ENCODE measurements around the gene TXNRD2.

The TXNRD2 gene

DNA sequence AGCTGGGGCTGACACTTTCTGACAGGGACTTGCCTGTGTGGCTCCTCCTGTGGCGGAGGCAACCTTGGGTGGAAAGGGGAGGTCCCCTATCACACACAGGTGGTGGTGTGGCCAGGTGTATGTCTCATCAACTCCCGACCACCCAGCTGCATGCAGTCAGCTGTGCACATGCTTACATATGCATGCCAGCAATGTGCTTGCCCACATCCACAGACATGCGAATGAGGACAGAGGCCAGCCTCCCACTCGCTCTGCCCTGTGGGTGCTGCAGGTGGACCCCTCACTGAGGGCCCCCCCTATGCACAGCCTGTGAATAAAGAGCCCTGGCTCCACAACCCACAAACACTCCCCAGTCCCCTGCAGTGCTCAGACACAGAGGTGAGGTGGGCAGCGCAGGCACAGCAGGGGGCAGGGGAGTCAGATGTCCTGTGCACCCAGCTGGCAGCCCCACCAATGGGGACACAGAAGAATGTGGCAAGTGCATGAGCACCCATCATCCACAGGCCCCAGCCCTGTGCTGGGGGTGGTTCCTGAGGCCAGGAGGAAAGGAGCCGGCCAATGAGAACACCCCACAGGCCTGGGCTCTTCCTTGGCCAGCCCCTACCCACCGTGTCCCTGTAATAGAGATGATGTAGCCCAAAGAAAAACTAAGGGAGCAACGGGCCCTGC is 96.4 kb downstream of the TXNRD2 start:
- Histone ChIP-seq H3K4me1 (ENCODE audit: insufficient read depth, low read length) (peaks cover under 1% of the 10 kb centered on the region; the same call in 1 of the 2 replicates), H3K9ac (ENCODE audit: low read depth, low read length) (no peak overlapping the region), H3K27ac (ENCODE audit: low read depth, low read length) (no peak overlapping the region), H3K9me3 (ENCODE audit: insufficient read depth, low read depth, low read length) (no peaks in the 10 kb centered on the region), H3K4me3 (ENCODE audit: low read length) (no peak overlapping the region), H3K36me3 (ENCODE audit: insufficient read depth, low read length) (peaks cover 14% of the 10 kb centered on the region), H3K27me3 (ENCODE audit: insufficient read depth, low read length) (no peaks in the 10 kb centered on the region)
- WGBS, result 85% methylated on average over 8 of the region's 8 CpGs

DNA sequence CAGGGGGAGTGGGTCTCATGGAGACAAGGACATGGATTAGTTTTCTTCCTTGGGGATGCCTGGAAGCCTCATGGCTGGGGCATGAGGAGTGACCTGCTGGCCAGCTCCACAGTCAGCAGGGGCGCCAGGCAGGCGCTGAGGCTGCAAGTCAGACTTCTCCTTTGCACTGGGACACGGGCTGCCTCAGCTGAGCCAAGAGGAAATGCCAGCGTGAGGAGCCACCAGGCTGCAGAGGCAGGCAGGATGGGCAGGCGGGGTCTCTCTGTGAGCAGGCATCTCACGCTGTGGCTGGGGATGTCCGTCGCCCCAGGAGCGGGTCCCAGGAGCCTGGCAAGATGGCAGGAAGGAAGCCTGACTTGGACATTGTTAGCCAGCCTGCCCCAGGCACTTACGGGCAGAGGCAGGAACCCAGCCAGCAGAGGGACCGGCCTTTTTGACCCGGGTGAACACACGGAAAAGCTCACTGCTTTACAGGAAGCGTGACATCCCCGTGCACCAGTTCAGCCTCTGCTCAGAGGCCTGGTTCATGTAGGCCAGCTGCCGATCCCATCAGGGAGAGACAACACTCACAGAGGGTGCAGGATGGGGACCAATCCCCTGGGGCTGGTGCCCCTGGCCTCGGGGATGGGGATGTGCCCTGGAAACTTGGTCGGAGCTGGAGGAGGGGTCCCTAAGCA is 97.1 kb downstream of the TXNRD2 start:
- Histone ChIP-seq H3K36me3 (ENCODE audit: insufficient read depth, low read length) (peaks cover 7% of the 10 kb centered on the region; the same call in 1 of the 2 replicates), H3K9me3 (ENCODE audit: insufficient read depth, low read depth, low read length) (no peaks in the 10 kb centered on the region), H3K4me1 (ENCODE audit: insufficient read depth, low read length) (no peaks in the 10 kb centered on the region), H3K27me3 (ENCODE audit: insufficient read depth, low read length) (no peaks in the 10 kb centered on the region), H3K9ac (ENCODE audit: low read depth, low read length) (no peak overlapping the region), H3K4me3 (ENCODE audit: low read length) (no peak overlapping the region), H3K27ac (ENCODE audit: low read depth, low read length) (no peak overlapping the region)
- WGBS, result 92% methylated on average over 18 of the region's 18 CpGs

DNA sequence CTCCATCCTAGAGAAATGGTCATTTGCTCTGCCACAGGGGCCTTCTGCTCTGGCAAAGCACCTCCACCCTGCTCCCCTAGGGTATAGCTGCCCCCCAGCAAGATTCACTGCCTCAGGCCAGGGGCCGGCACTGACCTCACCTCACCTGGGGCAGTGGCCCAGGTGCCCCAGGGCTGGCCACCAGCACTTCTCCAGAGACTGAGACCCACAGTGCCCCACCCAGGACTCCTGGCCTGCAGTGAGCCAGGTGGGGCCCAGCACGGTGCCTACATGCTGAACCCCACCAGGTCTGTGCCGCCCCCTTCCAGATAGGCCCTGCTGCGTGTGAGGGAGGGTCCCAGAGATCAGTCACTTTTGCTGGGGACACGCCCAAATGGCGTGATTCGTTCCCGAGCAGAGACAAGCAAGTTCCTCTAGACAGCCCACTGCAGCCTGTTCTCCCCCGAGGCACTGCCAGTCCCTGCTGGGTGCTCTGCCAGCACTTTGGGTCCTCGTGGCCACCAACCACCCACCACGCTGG is 97.7 kb downstream of the TXNRD2 start:
- Histone ChIP-seq H3K9ac (ENCODE audit: low read depth, low read length) (no peak overlapping the region), H3K9me3 (ENCODE audit: insufficient read depth, low read depth, low read length) (no peaks in the 10 kb centered on the region), H3K4me3 (ENCODE audit: low read length) (no peak overlapping the region), H3K27me3 (ENCODE audit: insufficient read depth, low read length) (no peaks in the 10 kb centered on the region), H3K27ac (ENCODE audit: low read depth, low read length) (no peak overlapping the region), H3K36me3 (ENCODE audit: insufficient read depth, low read length) (peaks cover 5% of the 10 kb centered on the region; the same call in 1 of the 2 replicates), H3K4me1 (ENCODE audit: insufficient read depth, low read length) (no peaks in the 10 kb centered on the region)
- 94% methylated on average over 11 of the region's 11 CpGs for WGBS

DNA sequence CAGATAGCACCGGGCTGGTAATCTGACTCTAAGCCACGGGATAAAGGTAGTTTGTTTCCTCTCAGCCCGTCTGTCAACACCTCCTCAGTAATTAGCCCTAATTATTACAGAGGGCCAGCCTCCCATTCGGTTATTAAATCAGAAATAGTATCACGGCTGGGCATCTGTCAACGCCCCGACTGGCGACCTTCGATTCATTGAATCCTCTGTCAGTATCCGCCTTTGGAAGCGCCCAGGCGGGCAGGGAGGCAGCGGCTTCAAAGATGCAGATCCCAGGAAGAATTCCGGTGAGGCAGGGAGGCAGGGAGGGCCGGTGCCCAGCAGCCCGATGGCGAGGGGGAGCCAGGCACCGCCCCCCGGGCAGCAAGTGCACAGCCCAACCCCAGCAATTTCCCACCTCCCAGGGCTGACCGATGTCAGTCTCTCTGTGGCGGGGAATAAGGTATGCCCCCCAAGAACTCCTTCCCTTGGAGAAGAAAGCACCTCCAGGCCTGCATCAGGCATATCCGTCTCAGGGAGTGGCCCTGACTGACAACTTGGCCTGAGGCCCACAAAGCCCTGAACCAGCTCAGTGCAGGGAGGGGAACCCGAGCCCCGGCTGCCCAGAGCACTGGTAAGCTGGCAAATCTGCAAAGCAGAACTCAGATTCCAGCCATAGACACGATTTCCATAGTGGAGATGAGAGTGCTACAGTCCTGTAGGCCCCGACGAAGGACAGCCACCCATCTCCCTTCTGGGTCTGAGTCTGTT is 98.3 kb downstream of the TXNRD2 start:
- Histone ChIP-seq H3K27ac (ENCODE audit: low read depth, low read length) (no peak overlapping the region), H3K27me3 (ENCODE audit: insufficient read depth, low read length) (no peaks in the 10 kb centered on the region), H3K4me1 (ENCODE audit: insufficient read depth, low read length) (no peaks in the 10 kb centered on the region), H3K36me3 (ENCODE audit: insufficient read depth, low read length) (peaks cover 5% of the 10 kb centered on the region; the same call in 1 of the 2 replicates), H3K9me3 (ENCODE audit: insufficient read depth, low read depth, low read length) (no peaks in the 10 kb centered on the region), H3K9ac (ENCODE audit: low read depth, low read length) (no peak overlapping the region), H3K4me3 (ENCODE audit: low read length) (no peak overlapping the region)
- 89% methylated on average over 27 of the region's 27 CpGs for WGBS

DNA sequence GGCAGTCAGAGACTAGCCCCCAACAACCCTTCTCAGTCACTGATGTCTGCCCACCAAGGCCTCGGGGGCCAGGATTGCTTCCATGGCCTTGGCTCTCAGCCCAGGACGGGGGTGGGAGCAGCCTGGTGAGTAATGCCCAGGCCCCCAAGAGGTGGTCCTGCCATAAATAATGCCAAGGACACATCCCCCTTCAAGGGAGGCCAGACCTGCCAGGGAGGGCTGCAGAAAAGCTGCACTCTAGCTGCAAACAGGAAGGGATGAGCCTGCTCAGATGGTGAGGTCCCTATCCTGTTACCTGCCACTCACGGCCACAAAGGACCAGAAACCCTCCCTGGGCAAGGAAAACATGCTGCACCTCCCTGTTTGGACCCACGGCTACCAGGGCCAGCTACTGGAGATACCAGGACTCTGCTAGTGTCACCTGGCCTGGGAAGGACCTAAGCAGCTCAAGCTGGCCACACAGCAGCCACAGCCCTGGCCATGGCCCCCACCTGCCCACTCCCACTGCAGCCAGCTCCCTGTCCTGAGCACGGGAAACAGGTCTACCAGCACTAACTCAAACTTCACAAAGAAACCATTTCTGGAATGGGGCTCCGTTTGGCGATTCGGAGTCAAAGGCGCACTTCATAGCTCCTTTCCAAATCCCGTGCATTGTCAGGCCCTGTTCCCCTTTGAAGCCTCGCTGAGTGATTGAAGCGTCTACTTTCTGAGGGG is 99.1 kb downstream of the TXNRD2 start:
- 89% methylated on average over 12 of the region's 12 CpGs for WGBS
- no peak overlapping the region for H3K9ac ChIP-seq (ENCODE audit: low read depth, low read length)
- no peak overlapping the region for H3K27ac ChIP-seq (ENCODE audit: low read depth, low read length)

DNA sequence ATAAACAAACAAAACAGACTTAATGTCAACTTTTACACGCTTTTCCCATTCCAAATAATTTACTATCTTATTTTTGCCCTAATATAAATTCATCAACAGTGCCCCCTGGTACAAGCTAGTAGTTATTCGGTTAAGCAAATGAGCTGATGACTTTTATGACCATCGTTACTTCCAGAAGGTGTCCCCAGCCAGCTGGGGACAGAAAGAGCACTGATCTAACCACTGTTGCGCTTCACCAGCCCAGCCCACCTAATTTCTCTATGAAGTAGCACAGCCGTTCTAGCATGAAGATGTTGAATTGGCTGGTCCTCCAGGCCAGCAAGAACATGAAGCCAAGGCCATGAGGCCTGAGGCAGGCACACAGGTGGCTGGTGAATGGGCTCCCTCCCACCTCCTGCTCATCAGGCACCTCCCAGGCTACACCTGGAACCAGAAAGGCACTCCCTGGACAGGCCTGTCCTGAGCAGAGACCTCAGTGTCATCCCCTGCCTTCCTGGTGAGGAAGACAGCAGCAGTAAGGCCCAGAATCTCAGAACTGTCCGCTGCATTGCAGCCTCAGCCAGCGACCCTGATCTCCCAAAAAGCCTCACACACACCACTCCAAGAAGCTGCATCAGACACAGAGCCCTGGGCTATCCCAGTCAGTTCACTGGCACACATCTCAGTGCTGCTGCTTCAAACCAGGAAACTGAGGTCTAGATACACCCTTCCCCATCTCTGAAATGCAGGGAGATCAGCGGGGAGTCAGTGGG is 99.8 kb downstream of the TXNRD2 start:
- Histone ChIP-seq H3K4me3 (ENCODE audit: low read length) (no peak overlapping the region), H3K36me3 (ENCODE audit: insufficient read depth, low read length) (no peaks in the 10 kb centered on the region), H3K9ac (ENCODE audit: low read depth, low read length) (no peak overlapping the region), H3K9me3 (ENCODE audit: insufficient read depth, low read depth, low read length) (no peaks in the 10 kb centered on the region), H3K27me3 (ENCODE audit: insufficient read depth, low read length) (no peaks in the 10 kb centered on the region), H3K27ac (ENCODE audit: low read depth, low read length) (no peak overlapping the region), H3K4me1 (ENCODE audit: insufficient read depth, low read length) (no peaks in the 10 kb centered on the region)
- WGBS, result 91% methylated on average over 8 of the region's 8 CpGs

More for the DNA sequence above, 99.1 kb downstream of the TXNRD2 start:
- Histone ChIP-seq H3K9me3 (ENCODE audit: insufficient read depth, low read depth, low read length) (no peaks in the 10 kb centered on the region), H3K4me1 (ENCODE audit: insufficient read depth, low read length) (no peaks in the 10 kb centered on the region), H3K27me3 (ENCODE audit: insufficient read depth, low read length) (no peaks in the 10 kb centered on the region), H3K4me3 (ENCODE audit: low read length) (no peak overlapping the region), H3K36me3 (ENCODE audit: insufficient read depth, low read length) (peaks cover 5% of the 10 kb centered on the region; the same call in 1 of the 2 replicates)

DNA sequence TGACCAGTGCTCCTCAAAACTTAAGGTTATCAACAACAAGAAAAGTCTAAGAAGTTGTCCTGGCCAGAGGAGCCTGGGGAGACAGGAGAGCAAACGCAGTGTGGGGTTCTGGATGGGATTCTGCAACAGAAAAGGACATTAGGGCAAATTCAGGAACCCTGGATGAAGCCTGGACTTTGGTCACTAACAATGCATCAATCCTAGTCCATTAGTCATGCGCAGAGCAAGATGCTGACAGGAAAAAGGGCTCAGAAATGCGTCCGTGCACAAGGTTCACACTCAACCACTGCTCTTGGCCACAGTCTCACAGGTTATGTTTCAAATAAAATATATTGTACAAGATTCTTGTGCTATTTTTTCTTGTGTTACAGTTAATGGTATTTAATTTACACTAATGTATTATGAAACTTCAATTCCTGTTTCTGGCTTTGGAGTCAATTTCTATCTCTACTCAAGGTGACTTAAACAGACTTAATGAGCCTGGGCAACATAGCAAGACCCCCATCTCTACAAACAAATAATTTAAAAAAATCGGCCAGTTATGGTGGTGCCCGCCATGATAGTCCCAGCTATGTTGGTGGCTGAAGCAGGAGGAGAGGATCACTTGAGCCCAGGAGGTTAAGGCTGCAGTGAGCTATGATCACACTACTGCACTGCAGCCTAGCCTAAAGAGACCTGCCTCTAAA is 100.5 kb downstream of the TXNRD2 start:
- H3K4me1 ChIP-seq (ENCODE audit: insufficient read depth, low read length), result no peaks in the 10 kb centered on the region
- H3K4me3 ChIP-seq (ENCODE audit: low read length), result no peak overlapping the region
- H3K9me3 ChIP-seq (ENCODE audit: insufficient read depth, low read depth, low read length), result no peaks in the 10 kb centered on the region
- no peak overlapping the region for H3K27ac ChIP-seq (ENCODE audit: low read depth, low read length)
- H3K27me3 ChIP-seq (ENCODE audit: insufficient read depth, low read length), result no peaks in the 10 kb centered on the region
- no peak overlapping the region for H3K9ac ChIP-seq (ENCODE audit: low read depth, low read length)
- no peaks in the 10 kb centered on the region for H3K36me3 ChIP-seq (ENCODE audit: insufficient read depth, low read length)
- WGBS, result 92% methylated on average over 6 of the region's 6 CpGs

DNA sequence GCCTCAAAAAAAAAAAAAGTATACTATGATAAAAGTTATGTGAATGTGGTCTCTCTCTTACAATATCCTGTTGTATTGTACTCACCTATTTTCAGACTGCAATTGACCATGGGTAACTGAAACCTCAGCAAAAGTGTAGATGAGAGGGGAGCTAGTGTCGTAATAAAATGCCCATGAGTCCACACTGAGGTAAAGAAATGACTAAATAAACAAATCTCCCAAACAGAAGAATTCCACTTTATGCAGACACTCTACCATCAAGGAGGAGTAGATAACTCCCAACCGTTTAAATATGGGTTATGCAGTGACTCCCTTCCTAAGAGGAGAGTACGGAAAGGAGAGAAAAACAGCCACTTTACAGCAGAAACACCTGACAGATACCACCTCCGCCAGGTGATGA is 101.6 kb downstream of the TXNRD2 start:
- no peak overlapping the region for H3K9ac ChIP-seq (ENCODE audit: low read depth, low read length)
- no peak overlapping the region for H3K4me3 ChIP-seq (ENCODE audit: low read length)
- WGBS, result 88% methylated on average over 4 of the region's 4 CpGs
- no peaks in the 10 kb centered on the region for H3K27me3 ChIP-seq (ENCODE audit: insufficient read depth, low read length)
- H3K27ac ChIP-seq (ENCODE audit: low read depth, low read length), result no peak overlapping the region
- no peaks in the 10 kb centered on the region for H3K9me3 ChIP-seq (ENCODE audit: insufficient read depth, low read depth, low read length)
- H3K4me1 ChIP-seq (ENCODE audit: insufficient read depth, low read length), result no peaks in the 10 kb centered on the region
- no peaks in the 10 kb centered on the region for H3K36me3 ChIP-seq (ENCODE audit: insufficient read depth, low read length)

DNA sequence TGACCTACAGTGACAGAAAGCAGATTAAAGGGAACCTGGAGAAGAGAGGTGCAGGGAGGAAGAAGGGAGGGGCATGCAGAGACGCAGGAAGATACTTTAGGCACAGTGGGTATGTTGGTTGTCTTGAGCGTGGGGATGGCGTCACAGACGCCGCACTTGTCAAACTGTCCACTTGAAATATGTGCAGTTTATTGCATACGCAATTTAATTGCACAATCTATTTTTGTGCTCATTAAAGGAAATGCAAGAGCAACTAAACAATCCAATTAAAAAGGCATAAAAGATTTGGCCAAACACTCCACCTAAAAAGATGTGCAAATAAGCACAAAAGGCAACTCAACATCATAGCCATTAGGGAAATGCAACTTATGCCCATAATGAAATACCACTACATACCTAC is 103.7 kb downstream of the TXNRD2 start:
- 93% methylated on average over 6 of the region's 6 CpGs for WGBS
- no peak overlapping the region for H3K9ac ChIP-seq (ENCODE audit: low read depth, low read length)
- H3K27ac ChIP-seq (ENCODE audit: low read depth, low read length), result no peak overlapping the region
- H3K36me3 ChIP-seq (ENCODE audit: insufficient read depth, low read length), result no peaks in the 10 kb centered on the region
- H3K4me3 ChIP-seq (ENCODE audit: low read length), result no peak overlapping the region
- no peaks in the 10 kb centered on the region for H3K4me1 ChIP-seq (ENCODE audit: insufficient read depth, low read length)
- H3K9me3 ChIP-seq (ENCODE audit: insufficient read depth, low read depth, low read length), result no peaks in the 10 kb centered on the region
- no peaks in the 10 kb centered on the region for H3K27me3 ChIP-seq (ENCODE audit: insufficient read depth, low read length)

DNA sequence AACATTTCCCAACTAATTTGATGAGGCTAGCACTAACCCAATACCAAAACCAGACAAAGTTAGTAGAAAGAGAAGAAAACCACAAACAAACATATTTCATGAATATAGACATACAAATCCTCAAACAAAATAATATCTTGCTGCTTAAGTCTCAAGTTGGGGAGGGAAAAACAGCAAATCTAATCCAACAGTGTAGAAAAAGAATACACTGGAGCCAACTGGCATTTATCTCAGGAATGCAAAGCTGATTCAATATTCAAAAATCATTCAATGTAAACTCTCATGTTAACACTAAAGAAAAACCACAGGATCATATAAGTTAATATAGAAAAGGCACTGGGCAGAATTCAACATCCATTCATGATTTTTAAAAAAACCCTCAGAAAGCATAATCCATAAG is 105.1 kb downstream of the TXNRD2 start:
- Histone ChIP-seq H3K4me3 (ENCODE audit: low read length) (no peak overlapping the region), H3K36me3 (ENCODE audit: insufficient read depth, low read length) (no peaks in the 10 kb centered on the region), H3K27me3 (ENCODE audit: insufficient read depth, low read length) (no peaks in the 10 kb centered on the region), H3K4me1 (ENCODE audit: insufficient read depth, low read length) (no peaks in the 10 kb centered on the region), H3K27ac (ENCODE audit: low read depth, low read length) (no peak overlapping the region), H3K9me3 (ENCODE audit: insufficient read depth, low read depth, low read length) (no peaks in the 10 kb centered on the region), H3K9ac (ENCODE audit: low read depth, low read length) (no peak overlapping the region)

Data from HUES64 (cell line).